HG02885 (cell line): ENCODE results near the gene TNFRSF19.

Experiments
- ATAC-seq: cut with Tn5 transposase; IDR thresholded peaks from one replicate; pipeline ENCODE4 v1.9.1; 2021; ENCODE audit warnings: mild to moderate bottlenecking; ENCODE audit not compliant: unreplicated experiment, poor library complexity

TNFRSF19 gene

DNA sequence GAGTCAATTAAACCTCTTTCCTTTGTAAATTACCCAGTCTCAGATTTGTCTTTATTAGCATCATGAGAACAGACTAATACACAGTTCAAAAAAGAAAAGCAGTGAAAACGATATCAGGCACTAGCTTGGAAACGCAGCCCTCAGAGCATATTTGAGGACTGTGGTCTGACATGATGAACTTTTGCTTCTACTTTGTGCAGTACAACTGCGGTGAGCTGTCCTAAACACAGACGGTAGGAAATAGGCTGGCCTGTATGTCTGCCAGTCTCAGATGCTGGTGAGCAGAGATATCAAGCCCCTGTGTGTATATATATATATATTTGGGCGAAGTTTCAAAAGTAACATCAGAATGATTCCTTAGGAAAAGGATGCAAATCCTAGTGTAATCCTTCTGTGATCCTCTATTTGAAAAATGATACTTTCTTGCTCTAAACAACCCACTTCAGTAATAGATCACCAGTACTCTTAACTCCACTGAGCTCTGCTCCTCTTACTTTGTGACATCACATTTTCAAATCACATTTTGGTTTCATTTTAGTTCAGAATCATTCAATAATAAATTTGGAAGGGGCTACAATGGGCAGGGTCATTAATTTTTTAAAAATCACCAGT, 74.4 kb downstream of the TNFRSF19 start:
- no peak for ATAC-seq

DNA sequence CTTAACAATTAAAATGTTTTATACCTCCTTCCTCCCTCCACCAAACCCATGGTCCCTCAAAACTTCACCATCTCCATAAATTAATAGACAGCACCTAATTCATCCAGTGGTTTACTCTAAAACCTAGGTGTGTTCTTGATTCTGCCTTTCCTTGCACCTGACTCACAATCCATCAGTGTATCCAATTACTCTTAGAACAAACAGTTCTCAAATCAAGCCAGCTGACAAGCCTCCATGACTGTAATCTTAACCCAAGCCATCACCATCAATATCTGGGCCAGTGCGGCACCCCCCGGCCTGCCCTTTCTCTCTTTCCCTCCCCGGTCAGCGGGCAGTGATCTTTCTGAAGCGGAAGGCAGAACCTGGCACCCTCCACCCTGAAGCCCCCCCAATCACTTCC, 75.6 kb downstream of the TNFRSF19 start:
- ATAC-seq, result no peak

DNA sequence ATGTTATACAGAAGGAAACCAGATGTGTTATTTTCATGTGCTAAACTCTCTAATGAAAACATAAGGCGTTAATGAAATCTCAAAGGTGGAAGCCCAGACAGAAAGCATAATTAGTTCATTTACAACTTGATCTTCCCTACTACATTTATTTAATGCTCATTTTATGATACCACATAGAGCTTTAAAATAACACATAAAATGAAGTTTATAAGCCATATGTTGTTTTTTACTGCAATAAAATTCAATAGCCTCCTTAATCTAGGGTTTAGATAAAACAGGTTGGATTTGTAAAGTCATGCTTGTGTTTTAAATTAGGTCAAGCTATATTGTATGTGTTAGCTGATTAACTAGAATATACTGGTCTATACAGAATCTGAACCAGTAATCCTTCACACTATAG, 81.2 kb downstream of the TNFRSF19 start:
- no peak for ATAC-seq

DNA sequence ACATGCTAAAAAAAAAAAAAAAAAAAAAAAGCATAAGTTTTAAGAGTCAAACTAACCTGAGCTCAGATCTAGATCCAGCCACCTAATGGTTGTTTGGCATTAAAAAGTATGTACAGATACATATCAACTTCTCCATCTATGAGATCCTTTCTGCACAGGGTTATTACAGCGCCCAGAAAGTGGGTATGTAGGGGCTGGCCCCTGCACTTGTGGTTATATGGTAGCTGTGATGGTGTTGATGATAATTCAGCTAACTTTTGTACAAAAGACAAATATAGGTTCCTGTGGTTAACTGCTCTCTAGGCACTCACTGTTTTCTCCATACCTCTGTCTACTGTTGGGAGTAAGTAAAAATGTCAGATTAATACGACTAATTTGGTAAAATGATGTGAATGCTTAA, 81.7 kb downstream of the TNFRSF19 start:
- no peak for ATAC-seq

DNA sequence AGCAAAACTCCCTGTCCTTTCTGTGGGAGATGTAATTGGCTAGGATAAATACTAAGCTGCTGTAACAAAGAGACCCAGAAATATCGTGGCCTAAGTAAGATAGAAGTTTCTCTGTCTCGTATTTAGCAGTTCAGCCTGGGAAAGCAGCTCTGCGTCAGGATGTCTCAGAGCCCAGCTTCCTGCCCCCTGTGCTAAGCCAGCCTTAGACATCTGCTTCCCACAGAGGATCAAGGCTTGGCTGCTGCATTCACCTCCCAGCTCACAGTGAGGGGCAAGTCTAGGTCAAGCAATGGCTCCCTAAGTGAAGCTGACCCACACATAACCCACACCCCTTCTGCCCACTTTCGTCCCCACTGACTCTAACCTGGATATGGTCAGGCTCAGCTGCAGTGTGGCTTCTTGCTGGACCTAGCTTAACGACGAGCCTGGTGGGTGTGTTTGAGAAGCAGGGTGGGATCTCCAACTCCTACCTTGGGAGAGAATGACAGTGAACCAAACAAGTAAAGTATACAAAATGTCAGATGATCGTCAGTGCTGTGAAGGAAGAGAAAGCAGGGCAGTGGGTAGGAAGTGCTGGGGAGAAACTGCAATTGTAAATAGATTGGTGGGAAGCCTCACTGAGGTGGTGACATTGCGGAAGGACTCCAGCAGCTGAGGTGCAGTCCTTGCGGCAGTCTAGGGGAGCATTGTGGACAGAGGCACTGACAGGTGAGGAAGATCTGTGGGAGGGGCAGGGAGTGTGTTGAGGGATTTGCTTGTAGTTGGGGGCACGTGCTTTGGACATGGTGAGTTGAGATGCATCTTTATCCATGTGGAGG, 82.9 kb downstream of the TNFRSF19 start:
- ATAC-seq, result no peak

DNA sequence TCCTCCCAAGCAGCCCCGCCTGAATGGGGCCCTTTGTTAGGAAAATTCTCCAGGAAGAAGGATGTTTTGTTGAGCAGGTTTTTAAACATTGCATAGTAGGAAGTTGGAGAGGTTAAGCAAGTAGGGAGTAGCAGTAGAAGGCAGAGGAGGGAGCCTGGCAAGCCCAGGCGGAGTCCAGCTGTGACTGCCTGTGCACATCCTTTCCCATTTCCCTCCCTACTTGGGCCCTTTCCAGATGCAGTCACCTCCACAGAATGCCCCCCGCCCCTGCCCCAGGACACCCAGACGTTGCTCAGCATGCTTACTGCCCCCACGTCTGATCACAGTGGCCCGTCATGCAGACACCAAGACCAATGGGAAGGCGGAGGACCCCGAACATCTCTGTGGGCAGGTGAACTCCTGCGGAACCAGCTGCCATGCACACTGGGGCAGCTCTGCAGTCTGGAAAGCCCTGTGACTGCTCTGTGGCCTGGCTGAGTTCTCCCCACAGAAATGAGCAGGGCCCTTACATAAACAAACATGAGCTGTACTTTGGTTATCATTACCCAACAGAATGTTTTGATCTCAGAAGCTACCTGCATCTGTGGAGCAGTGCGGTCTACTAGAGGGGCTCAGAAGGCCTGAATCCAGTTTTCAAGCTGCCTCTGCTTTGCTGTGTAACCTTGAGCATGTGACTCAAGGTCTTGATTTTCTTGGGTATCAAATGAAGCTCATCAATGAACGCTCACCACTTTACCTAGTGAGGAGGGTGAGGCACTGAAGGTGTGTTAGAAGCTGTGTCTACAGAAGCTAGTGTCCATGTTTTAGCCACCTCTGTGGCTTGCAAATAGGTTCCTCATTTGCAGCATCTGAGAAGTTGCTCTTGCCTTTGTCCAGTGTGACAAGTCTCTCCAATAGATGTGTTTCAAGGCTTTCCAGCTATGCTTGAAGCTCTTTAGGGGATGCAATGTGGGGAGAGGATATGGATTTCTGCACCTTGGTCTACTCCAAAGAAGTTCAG, 84.2 kb downstream of the TNFRSF19 start:
- no peak for ATAC-seq

DNA sequence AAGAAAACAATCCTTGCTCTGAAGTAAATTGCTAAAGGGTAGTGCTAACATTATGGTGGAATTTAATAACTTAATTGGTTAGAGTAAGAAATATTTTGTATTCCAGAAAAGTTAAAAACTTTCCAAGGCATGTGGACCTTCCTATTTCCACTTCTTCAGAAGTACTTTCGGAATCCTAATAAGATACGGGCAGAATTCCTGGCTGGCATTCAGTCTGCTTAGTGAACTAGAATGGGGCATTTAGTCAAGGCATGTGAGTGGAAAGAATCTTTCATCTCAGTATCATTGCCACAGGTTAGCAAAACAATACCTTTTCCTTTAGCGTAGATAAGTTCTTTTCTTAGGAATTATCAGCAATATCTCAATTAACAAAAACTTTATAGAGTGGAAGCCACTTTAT, 85.1 kb downstream of the TNFRSF19 start:
- ATAC-seq, result no peak

DNA sequence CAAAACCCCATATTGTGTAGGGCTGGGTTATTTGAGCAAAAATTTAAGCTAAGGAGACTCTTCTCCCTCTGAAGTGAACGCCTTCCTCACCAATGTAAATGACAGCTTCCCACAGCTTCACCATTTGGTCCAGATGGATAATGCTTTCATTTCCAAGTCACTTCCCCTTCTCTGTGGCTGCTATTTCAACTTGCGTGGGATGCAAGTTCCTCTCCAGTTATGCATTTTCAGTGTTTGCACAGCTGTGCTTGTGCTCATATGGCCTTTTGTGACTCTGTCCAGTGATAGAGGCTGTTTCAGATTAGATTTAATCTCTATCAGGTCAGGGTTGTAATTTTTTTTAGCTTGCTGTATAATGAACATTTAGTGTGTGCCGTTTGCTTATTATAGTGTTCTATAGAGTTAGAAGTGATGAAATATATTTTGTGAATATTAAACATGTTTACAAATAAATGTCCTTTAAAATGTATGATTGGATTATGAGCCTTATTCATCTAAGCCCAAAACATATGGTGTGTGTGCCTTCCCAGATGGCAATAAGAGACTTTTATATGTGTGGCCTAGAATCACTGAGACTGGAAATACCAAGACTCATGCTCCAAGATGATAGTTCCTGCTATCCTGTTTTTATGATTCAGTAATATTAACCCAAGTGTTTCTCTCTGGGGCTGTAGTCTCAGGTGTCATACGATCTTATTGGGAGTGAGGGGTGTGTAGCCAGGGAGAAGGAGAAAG, 86.6 kb downstream of the TNFRSF19 start:
- peak; percentile 84 for ATAC-seq

DNA sequence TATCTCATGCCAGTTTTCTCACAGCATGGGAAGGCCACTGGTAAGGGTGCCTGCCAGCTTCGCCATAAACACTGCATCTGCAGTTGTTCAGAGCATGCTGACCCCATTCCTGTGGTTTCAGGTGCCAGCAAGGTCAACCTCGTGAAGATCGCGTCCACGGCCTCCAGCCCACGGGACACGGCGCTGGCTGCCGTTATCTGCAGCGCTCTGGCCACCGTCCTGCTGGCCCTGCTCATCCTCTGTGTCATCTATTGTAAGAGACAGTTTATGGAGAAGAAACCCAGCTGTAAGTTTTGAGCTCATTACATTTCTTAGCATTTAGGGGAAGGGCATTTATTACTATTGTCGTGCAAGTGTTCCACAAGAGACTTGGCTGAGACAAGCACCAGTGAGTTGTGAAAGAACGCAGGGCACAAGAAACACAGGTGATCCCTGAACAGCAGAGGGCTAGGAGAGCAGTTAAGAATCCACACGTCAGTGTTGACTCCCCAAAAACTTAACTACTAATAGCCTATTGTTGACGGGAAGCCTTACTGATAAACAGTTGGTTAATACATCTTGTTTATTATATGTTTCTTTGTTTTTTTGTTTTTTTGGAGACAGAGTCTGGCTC, 88.8 kb downstream of the TNFRSF19 start:
- ATAC-seq, result no peak

DNA sequence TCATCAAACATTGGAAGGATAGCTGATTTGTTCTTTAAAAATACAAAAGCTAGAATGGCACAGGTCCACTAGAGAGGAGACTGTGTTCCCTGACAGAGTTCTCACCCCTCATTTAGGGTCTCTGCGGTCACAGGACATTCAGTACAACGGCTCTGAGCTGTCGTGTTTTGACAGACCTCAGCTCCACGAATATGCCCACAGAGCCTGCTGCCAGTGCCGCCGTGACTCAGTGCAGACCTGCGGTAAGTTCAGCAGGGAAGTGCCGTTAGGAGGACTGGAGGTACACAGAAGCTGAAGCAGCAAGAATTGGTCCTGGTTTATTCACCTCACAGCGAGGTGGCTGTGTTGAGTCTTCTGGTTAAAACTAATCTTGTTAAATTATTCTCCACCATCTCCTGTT, 90.0 kb downstream of the TNFRSF19 start:
- ATAC-seq, result no peak

DNA sequence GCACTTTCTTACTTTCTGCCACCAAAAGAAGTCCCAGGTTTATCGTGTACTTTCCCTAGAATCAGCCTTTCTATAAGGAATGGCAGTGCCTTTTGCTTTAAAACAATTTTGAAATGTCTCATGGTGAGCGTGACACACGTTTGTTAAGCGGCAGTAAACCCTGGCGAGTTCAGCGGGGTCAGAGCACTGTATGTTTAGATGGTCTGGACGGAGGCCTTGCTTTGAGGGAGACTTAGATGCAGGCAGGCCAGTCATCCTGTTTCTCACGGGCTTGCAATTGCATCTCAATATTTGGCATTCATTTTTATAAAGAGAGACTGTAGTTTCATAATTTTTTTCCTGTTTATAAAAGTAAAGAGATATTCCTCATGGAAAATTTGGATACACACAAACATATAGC, 96.4 kb downstream of the TNFRSF19 start:
- no peak for ATAC-seq

DNA sequence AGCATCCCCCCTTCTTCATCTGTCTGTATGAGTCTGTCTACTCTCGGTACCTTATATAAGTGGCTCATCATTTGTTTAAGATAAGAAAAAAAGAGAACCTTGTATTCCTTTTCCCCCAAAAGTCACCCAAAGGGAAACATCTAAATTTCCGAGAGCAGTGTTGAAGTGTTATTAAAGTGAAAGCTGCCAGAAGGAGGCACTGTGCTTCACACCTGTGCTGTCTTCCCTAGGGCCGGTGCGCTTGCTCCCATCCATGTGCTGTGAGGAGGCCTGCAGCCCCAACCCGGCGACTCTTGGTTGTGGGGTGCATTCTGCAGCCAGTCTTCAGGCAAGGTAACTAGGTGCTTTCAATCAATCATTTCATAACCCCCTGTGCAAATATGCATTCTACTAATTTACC, 97.5 kb downstream of the TNFRSF19 start:
- ATAC-seq, result no peak

DNA sequence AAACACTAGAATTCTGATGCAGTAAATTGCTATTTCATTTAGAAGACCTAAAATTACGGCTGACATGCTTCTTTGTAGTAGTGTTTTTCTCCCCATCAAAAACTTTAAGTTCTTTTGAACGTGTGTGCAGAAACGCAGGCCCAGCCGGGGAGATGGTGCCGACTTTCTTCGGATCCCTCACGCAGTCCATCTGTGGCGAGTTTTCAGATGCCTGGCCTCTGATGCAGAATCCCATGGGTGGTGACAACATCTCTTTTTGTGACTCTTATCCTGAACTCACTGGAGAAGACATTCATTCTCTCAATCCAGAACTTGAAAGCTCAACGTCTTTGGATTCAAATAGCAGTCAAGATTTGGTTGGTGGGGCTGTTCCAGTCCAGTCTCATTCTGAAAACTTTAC, 98.3 kb downstream of the TNFRSF19 start:
- ATAC-seq, result no peak

DNA sequence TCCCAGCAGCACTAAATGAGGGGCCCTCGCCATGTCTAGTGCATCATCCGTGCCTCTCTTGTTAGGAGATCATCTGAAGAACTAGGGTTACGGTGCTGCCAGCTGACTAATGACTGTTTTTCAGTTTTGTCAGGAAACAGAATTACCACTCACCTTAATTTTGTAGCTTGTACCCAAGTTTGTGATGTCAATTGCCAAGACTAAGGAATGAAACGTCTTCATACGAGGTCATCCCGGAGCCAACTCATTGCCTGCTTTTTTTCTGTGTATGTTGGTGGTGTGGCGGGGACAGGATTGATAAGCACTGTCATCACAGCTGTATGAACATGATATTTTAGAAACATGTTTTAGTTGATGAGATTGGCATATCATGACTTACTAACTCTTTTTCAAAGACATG, 100.6 kb downstream of the TNFRSF19 start:
- ATAC-seq, result no peak

DNA sequence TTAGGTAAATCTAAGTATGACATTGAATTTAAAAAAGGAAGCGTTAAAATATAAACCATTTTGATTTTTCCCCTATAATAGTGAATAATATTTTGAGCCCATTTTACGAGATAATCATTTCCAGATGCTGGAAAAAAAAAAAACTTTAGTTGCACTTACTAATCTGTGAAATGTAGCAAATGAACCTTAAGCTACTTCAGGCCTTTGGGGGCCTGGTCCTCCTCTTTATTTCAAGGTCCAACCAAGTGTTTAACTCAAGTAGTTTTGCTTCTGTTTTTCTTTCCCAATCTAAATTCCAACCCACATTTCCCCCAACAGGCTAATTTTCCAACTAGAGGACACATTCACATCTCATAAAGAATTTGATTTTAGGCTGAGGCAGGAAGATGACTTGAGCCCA, 101.2 kb downstream of the TNFRSF19 start:
- no peak for ATAC-seq

DNA sequence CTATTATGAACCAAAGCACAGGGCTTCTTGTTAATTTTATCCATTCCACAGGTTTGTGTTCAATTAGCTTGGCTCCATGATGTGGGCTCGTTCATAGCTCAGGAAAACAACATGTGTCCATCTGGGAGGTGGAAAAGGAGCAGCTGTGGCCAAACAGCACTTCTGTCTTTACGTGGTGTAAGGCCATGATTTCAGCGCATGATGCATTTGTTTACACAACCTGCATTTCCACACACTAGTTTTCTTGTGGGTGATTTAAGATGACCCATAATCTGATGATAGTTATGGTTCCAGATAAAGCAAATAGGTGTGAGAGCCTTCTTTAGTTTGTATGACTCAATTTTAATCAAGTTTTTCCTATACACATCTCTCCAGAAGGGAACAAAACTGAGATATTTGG, 101.7 kb downstream of the TNFRSF19 start:
- ATAC-seq, result no peak

DNA sequence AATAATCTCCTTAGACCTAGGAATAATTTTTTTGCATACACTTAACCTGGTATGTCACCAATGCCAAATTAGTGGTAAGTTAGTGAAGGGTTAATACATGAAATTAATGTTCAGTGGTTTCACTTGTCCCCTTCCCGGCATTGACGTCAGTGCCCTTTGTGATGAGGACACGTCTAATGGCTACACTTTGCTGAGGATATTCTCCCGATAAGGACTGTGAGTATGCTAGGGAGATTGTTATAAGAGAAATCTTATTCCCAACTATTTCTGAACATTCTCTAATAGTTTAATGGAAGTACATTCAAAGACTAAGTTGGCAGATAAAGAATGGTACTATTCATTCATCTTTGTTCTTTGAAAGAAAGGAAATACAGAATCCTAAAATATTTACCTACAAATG, 102.4 kb downstream of the TNFRSF19 start:
- ATAC-seq, result no peak

DNA sequence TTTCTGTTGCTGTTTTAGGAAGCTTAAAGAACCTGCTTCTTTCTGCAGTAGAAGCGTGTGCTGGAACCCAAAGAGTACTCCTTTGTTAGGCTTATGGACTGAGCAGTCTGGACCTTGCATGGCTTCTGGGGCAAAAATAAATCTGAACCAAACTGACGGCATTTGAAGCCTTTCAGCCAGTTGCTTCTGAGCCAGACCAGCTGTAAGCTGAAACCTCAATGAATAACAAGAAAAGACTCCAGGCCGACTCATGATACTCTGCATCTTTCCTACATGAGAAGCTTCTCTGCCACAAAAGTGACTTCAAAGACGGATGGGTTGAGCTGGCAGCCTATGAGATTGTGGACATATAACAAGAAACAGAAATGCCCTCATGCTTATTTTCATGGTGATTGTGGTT, 103.1 kb downstream of the TNFRSF19 start:
- ATAC-seq, result no peak

DNA sequence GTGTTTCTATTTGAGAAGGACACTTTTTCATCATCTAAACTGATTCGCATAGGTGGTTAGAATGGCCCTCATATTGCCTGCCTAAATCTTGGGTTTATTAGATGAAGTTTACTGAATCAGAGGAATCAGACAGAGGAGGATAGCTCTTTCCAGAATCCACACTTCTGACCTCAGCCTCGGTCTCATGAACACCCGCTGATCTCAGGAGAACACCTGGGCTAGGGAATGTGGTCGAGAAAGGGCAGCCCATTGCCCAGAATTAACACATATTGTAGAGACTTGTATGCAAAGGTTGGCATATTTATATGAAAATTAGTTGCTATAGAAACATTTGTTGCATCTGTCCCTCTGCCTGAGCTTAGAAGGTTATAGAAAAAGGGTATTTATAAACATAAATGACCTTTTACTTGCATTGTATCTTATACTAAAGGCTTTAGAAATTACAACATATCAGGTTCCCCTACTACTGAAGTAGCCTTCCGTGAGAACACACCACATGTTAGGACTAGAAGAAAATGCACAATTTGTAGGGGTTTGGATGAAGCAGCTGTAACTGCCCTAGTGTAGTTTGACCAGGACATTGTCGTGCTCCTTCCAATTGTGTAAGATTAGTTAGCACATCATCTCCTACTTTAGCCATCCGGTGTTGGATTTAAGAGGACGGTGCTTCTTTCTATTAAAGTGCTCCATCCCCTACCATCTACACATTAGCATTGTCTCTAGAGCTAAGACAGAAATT, 103.8 kb downstream of the TNFRSF19 start:
- no peak for ATAC-seq
